H1 (cell line): ENCODE data around the gene ASB13. TPM values are rescaled to one million over a fixed set of nuclear protein-coding genes. Genes with fewer than 3 reads are reported as not detected.

Source experiments
- CTCF ChIA-PET: fragments of 300-600 bp; sonication (Branson Sonifier 250); formaldehyde crosslinking; loops from one replicate; lab custom pipeline; 2021; ENCODE audit not compliant: partially characterized antibody; lab: Charles Lee
- POLR2A ChIA-PET: fragments of 300-600 bp; sonication (Branson Sonifier 250); formaldehyde crosslinking; loops from one replicate; lab custom pipeline; 2021; ENCODE audit warnings: inconsistent platforms; ENCODE audit not compliant: partially characterized antibody; lab: Charles Lee
- DNase-seq, 2 experiments: peaks; one replicate each; pipeline versions ENCODE4 v3.0.0 to v3.0.0-alpha.2; 2010 to 2022; ENCODE audit warnings: low spot score in 2 of 2, low read depth in 1 of 2, mixed read lengths in 1 of 2
- FAIRE-seq: peaks from 2 replicates; lab custom pipeline; 2011; peaks lifted over from hg19 to GRCh38; lab: Jason Lieb, UNC
- H2AFZ ChIP-seq: 2 replicates; pipeline ENCODE4 v1.8.1; 2012; ENCODE audit warnings: low read length, inconsistent platforms
- H2AK5ac ChIP-seq: 2 replicates; pipeline ENCODE4 v1.6.1; 2013; ENCODE audit warnings: low read depth, low read length
- H2BK120ac ChIP-seq: replicated peaks from 2 replicates; pipeline ENCODE3; 2013; ENCODE audit warnings: low read depth, low read length, inconsistent platforms
- H2BK12ac ChIP-seq: 2 replicates; pipeline ENCODE4 v1.6.1; 2013; ENCODE audit warnings: low read depth, low read length
- H2BK15ac ChIP-seq: 2 replicates; pipeline ENCODE4 v1.6.1; 2013; ENCODE audit warnings: low read length
- H2BK20ac ChIP-seq: 2 replicates; pipeline ENCODE4 v1.6.1; 2013; ENCODE audit warnings: low read length
- H2BK5ac ChIP-seq: 2 replicates; pipeline ENCODE4 v1.6.1; 2013; ENCODE audit warnings: low read depth, low read length
- H3K14ac ChIP-seq: 2 replicates; pipeline ENCODE4 v1.6.1; 2013; ENCODE audit warnings: inconsistent platforms; ENCODE audit not compliant: insufficient read length
- H3K18ac ChIP-seq: 2 replicates; pipeline ENCODE4 v1.6.1; 2013; ENCODE audit warnings: low read length; ENCODE audit errors: extremely low read depth
- H3K23ac ChIP-seq: 2 replicates; pipeline ENCODE4 v1.6.1; 2013; ENCODE audit warnings: inconsistent platforms; ENCODE audit not compliant: insufficient read length
- H3K23me2 ChIP-seq: 2 replicates; pipeline ENCODE4 v1.6.1; 2013; ENCODE audit warnings: low read depth, low read length
- H3K27ac ChIP-seq: 2 replicates; pipeline ENCODE4 v1.6.1; 2011; ENCODE audit warnings: low read depth, low read length, inconsistent platforms
- H3K27me3 ChIP-seq, 4 experiments: replicated peaks in 1 of 4; 1 replicate in 1 of 4; 2 replicates in 3 of 4; pipeline versions ENCODE4 v1.6.1 to v1.8.1; 2011 to 2013; ENCODE audit warnings: low read length in 3 of 4, mild to moderate bottlenecking in 3 of 4, inconsistent platforms in 2 of 4, mixed read lengths in 2 of 4, moderate library complexity in 1 of 4; ENCODE audit not compliant: control insufficient read depth in 3 of 4, insufficient read depth in 3 of 4; ENCODE audit errors: extremely low read depth in 1 of 4
- H3K36me3 ChIP-seq, 4 experiments: 2 replicates each; pipeline versions ENCODE4 v1.6.1 to v1.8.1; 2011 to 2013; ENCODE audit warnings: mild to moderate bottlenecking in 4 of 4, low read length in 3 of 4, moderate library complexity in 2 of 4, control low read depth in 1 of 4, inconsistent platforms in 1 of 4; ENCODE audit not compliant: insufficient read depth in 4 of 4, control insufficient read depth in 2 of 4
- H3K4ac ChIP-seq: replicated peaks from 2 replicates; pipeline ENCODE3; 2013; ENCODE audit warnings: low read length, low read depth, mixed read lengths, inconsistent platforms; ENCODE audit not compliant: insufficient read length
- H3K4me1 ChIP-seq, 4 experiments: replicated peaks in 1 of 4; 1 replicate in 1 of 4; 2 replicates in 3 of 4; pipeline versions ENCODE4 v1.6.1 to v1.8.1; 2011 to 2013; ENCODE audit warnings: low read length in 3 of 4, inconsistent platforms in 2 of 4, mixed read lengths in 1 of 4; ENCODE audit not compliant: insufficient read depth in 4 of 4, control insufficient read depth in 3 of 4
- H3K4me2 ChIP-seq, 2 experiments: 2 replicates each; pipeline versions ENCODE4 v1.6.1 to v1.8.1; 2011 to 2013; ENCODE audit warnings: low read depth in 2 of 2, low read length in 2 of 2, control low read depth in 1 of 2, inconsistent platforms in 1 of 2, mild to moderate bottlenecking in 1 of 2; ENCODE audit not compliant: insufficient read depth in 1 of 2
- H3K4me3 ChIP-seq, 4 experiments: fragments of 200-600, 300-600 bp in 1 of 4; sonication (generic), shearing (Covaris generic), sonication (Bioruptor Twin) in 1 of 4; 2 replicates each; pipeline versions ENCODE4 v1.5.1 to v1.8.1; 2011 to 2016; ENCODE audit warnings: low read length in 4 of 4, low read depth in 3 of 4, control low read depth in 2 of 4, inconsistent platforms in 2 of 4, mild to moderate bottlenecking in 2 of 4, mixed read lengths in 1 of 4, moderate library complexity in 1 of 4; ENCODE audit not compliant: insufficient read depth in 2 of 4; ENCODE audit errors: extremely low read depth in 1 of 4
- H3K56ac ChIP-seq: replicated peaks from 2 replicates; pipeline ENCODE3; 2013; ENCODE audit warnings: low read depth, mild to moderate bottlenecking, mixed read lengths, low read length, inconsistent platforms; ENCODE audit not compliant: insufficient read length
- H3K79me1 ChIP-seq: 2 replicates; pipeline ENCODE4 v1.6.1; 2013; ENCODE audit warnings: low read depth, low read length, control low read depth
- H3K79me2 ChIP-seq, 2 experiments: 2 replicates each; pipeline versions ENCODE4 v1.6.1 to v1.8.1; 2012 to 2013; ENCODE audit warnings: low read length in 2 of 2, mild to moderate bottlenecking in 2 of 2, inconsistent platforms in 1 of 2; ENCODE audit not compliant: insufficient read depth in 2 of 2, control insufficient read depth in 1 of 2
- H3K9ac ChIP-seq, 4 experiments: replicated peaks in 1 of 4; 1 replicate in 1 of 4; 2 replicates in 3 of 4; pipeline versions ENCODE4 v1.6.1 to v1.8.1; 2011 to 2013; ENCODE audit warnings: low read depth in 3 of 4, low read length in 3 of 4, control low read depth in 2 of 4, mild to moderate bottlenecking in 2 of 4, moderate library complexity in 2 of 4, inconsistent platforms in 1 of 4; ENCODE audit errors: extremely low read depth in 1 of 4
- H3K9me3 ChIP-seq, 2 experiments: 2 replicates each; pipeline versions ENCODE4 v1.6.1 to v1.8.1; 2012 to 2013; ENCODE audit warnings: mild to moderate bottlenecking in 2 of 2, moderate library complexity in 2 of 2, control low read depth in 1 of 2, inconsistent platforms in 1 of 2, low read depth in 1 of 2, low read length in 1 of 2, mixed read lengths in 1 of 2; ENCODE audit not compliant: insufficient read depth in 2 of 2
- H4K20me1 ChIP-seq, 2 experiments: replicated peaks in 1 of 2; 2 replicates each; pipeline versions ENCODE3 to v1.8.1; 2011 to 2013; ENCODE audit warnings: inconsistent platforms in 2 of 2, low read length in 2 of 2, mild to moderate bottlenecking in 1 of 2; ENCODE audit not compliant: insufficient read depth in 2 of 2, control insufficient read depth in 1 of 2
- H4K5ac ChIP-seq: 2 replicates; pipeline ENCODE4 v1.6.1; 2013; ENCODE audit warnings: low read length, low read depth, mixed read lengths, inconsistent platforms; ENCODE audit not compliant: insufficient read length
- H4K8ac ChIP-seq: 2 replicates; pipeline ENCODE4 v1.8.0; 2013; ENCODE audit warnings: mild to moderate bottlenecking, moderate library complexity, low read length, inconsistent platforms; ENCODE audit not compliant: insufficient read depth; ENCODE audit errors: extremely low read depth
- H4K91ac ChIP-seq: replicated peaks from 2 replicates; pipeline ENCODE3; 2013; ENCODE audit warnings: low read length, mixed read lengths, inconsistent platforms; ENCODE audit not compliant: insufficient read length
- ATF3 ChIP-seq: IDR thresholded peaks from 2 replicates; pipeline ENCODE4 v1.6.1; 2011; ENCODE audit warnings: low read depth, mild to moderate bottlenecking, low read length; ENCODE audit not compliant: insufficient read depth
- CBX8 ChIP-seq: fragments of 300-800, 300-1000 bp; sonication (generic); IDR thresholded peaks from 2 replicates; pipeline ENCODE4 v1.7.1; 2016; ENCODE audit warnings: low read depth, low read length, borderline replicate concordance
- CREB1 ChIP-seq: IDR thresholded peaks from 2 replicates; pipeline ENCODE4 v1.6.1; 2012; ENCODE audit warnings: inconsistent platforms
- GABPA ChIP-seq: IDR thresholded peaks from 2 replicates; pipeline ENCODE4 v1.6.1; 2011; ENCODE audit warnings: mild to moderate bottlenecking, low read length, moderate library complexity, borderline replicate concordance; ENCODE audit not compliant: insufficient read depth
- NANOG ChIP-seq: IDR thresholded peaks from 2 replicates; pipeline ENCODE4 v1.6.1; 2011; ENCODE audit warnings: low read length, low read depth, mild to moderate bottlenecking, inconsistent platforms; ENCODE audit not compliant: insufficient read depth, poor library complexity, severe bottlenecking
- SIN3A ChIP-seq, 2 experiments: IDR thresholded peaks in 1 of 2; conservative IDR thresholded peaks in 1 of 2; 2 replicates each; pipeline ENCODE4 v1.6.1; 2011 to 2012; ENCODE audit warnings: low read length in 2 of 2, improper control_type of control experiment in 1 of 2, low read depth in 1 of 2, mild to moderate bottlenecking in 1 of 2
- TCF12 ChIP-seq: IDR thresholded peaks from 2 replicates; pipeline ENCODE4 v1.6.1; 2011; ENCODE audit warnings: low read depth, mild to moderate bottlenecking, low read length
- WGBS, 2 experiments: shearing (Covaris generic) in 1 of 2; methylation state at CpG; one replicate each; pipeline versions ENCODE4 v1.1.6 to v1.1.7; 2013 to 2015; ENCODE audit warnings: low lambda C conversion rate in 2 of 2, mixed read lengths in 2 of 2, inconsistent platforms in 1 of 2, low coverage in 1 of 2, missing lambda C conversion rate in 1 of 2; ENCODE audit not compliant: insufficient replicate concordance in 2 of 2, insufficient coverage in 1 of 2, insufficient read length in 1 of 2; ENCODE audit errors: extremely low coverage in 1 of 2, missing lambda C conversion rate in 1 of 2; 5-methylcytosine and 5-hydroxymethylcytosine counted together
- polyA plus RNA-seq, 7 experiments: library from polyadenylated mRNA; depleted of rRNA in 3 of 7; stranded (reverse) in 5 of 7; unstranded in 2 of 7; fragments of >200 nt in 5 of 7; fragments of 200-250 nt in 2 of 7; gene quantifications; 1 replicate in 5 of 7; 2 replicates in 1 of 7; 4 replicates in 1 of 7; pipeline versions ENCODE4 v1.2.1 to v1.2.3, GENCODE V29; 2011 to 2013; ENCODE audit warnings: missing spikeins in 2 of 7, mixed read lengths in 2 of 7
- total RNA-seq: library from RNA; stranded (reverse); fragmentation: NEBNext Ultra II Directional; extraction: Animal tissue kit (Norgen Biotek cat#: 25700); gene quantifications from 2 replicates; pipeline ENCODE4 v1.2.1, GENCODE V29; 2021

ASB13 gene
- total and polyA plus RNA-seq, 2 of the 8 experiments (the other 6 are each of a cell fraction or from before 2014, with no cell fraction given) = 12.3 to 20.2 TPM

DNA sequence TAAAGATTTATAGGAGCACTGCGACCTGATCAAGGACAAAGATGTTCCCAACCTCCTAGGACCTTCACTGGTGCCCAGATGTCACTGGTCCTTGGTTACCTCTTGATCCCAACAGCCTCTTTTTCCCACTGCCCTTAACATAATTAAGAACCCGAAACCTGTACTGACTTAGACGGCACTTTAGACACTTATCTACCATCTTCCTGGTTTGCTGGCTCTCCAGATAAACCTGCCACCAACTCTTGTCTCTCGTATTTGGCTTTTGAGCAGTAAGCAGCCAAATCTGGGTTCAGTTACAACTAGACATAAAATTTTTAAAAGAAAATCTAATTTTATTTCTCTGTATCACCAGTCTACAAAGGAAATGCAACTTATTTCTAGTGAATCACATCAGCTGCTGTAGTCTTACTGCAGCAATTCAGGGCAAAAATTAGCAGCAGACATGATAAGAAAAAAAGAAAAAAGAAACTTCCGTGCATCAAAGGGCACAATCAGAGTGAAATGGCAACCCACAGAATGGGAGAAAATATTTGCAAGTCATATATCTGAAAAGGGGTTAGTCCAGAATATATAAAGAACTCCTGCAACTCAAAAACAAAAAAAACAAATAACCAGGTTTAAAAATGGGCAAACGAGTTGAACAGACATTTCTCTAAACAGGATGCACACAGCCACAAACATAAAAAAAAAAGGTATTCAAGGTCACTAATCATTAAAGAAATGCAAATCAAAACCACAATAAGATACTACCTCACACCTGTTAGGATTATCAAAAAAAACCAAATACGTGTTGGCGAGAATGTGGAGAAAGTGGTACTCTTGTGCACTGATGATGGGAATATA is 9.4 kb downstream of the ASB13 start:
- no peak overlapping the region for H4K5ac ChIP-seq
- no peak overlapping the region for H3K18ac ChIP-seq
- 0 out of 7 replicates have a peak, but pooled peaks cover 0 to 2% (median 0%) of the 10 kb centered on the region in 4 experiments for H3K27me3 ChIP-seq
- H2AK5ac ChIP-seq = no peak overlapping the region
- peaks cover 4 to 9% of the 10 kb centered on the region in 2 experiments for H4K20me1 ChIP-seq
- H3K4ac ChIP-seq = no peak overlapping the region
- peaks cover 3 to 21% (median 13%) of the 10 kb centered on the region in 4 experiments for H3K4me1 ChIP-seq
- peaks cover 10% of the 10 kb centered on the region for H3K79me1 ChIP-seq
- no peak overlapping the region for H4K91ac ChIP-seq
- H2BK12ac ChIP-seq = no peak overlapping the region
- WGBS, 2 experiments = 90% methylated on average over 8 of the region's 8 CpGs; no CpG with 5 or more reads in 1 of the 2 experiments
- H3K4me2 ChIP-seq = no peak overlapping the region
- no peak overlapping the region for H3K14ac ChIP-seq
- H4K8ac ChIP-seq = no peak overlapping the region
- no peak overlapping the region for H2BK20ac ChIP-seq
- no peak for FAIRE-seq
- no peak overlapping the region for H3K56ac ChIP-seq
- no peaks in the 10 kb centered on the region for H3K36me3 ChIP-seq
- POLR2A ChIA-PET = interaction anchor here (4.5 kb wide), 1 partner anchor 8 kb away, joined by 16 read pairs; no protein-coding TSS in a partner anchor
- H3K79me2 ChIP-seq = peaks cover 0 to 8% of the 10 kb centered on the region in 2 experiments; a peak in 3 of 4 replicates
- H3K4me3 ChIP-seq = no peak overlapping the region
- CTCF ChIA-PET = interaction anchor here (0.6 to 2.7 kb wide), 3 partner anchors 11 to 27 kb away, joined by 3 to 10 read pairs (median 5); no protein-coding TSS in a partner anchor
- TF ChIP-seq ATF3 (no peak), CREB1 (no peak), CBX8 (no peak), SIN3A (conservative IDR thresholded peaks at IDR 0.05 in 1 of 2, IDR thresholded peaks at IDR 0.05 in 1 of 2; ENCODE audit: low read depth in 1 of 2, low read length in 2 of 2) (no peak), NANOG (no peak), TCF12 (no peak), GABPA (no peak)
- H2BK120ac ChIP-seq = no peak overlapping the region
- no peak overlapping the region for H3K9ac ChIP-seq
- H3K9me3 ChIP-seq = no peaks in the 10 kb centered on the region
- H2BK15ac ChIP-seq = no peak overlapping the region
- no peak for DNase-seq
- no peak overlapping the region for H3K23ac ChIP-seq
- no peaks in the 10 kb centered on the region; the same call in 1 of the 2 replicates for H3K23me2 ChIP-seq
- H2BK5ac ChIP-seq = no peak overlapping the region
- H3K27ac ChIP-seq = no peak overlapping the region
- H2AFZ ChIP-seq = no peak overlapping the region
